Stimulated activated CD8-positive, alpha-beta memory T cell treated with anti-CD3 and anti-CD28 coated beads, Interleukin-2, amount 100 ng/mL, for 1 hour (primary cell): ENCODE results near the gene INF2.
A peak's percentile ranks its signal among the peaks of the same experiment; 100 is the strongest.
"Not testable (repeated sequence)": the region's sequence is repeated elsewhere in the genome, so short reads cannot be mapped to it uniquely, and the experiment has no call there.

Experiments
- DNase-seq, 2 donors: peaks; one replicate each; pipeline ENCODE4 v3.0.0-alpha.2; 2020; ENCODE audit warnings: low read depth in 2 of 2

INF2 gene

DNA sequence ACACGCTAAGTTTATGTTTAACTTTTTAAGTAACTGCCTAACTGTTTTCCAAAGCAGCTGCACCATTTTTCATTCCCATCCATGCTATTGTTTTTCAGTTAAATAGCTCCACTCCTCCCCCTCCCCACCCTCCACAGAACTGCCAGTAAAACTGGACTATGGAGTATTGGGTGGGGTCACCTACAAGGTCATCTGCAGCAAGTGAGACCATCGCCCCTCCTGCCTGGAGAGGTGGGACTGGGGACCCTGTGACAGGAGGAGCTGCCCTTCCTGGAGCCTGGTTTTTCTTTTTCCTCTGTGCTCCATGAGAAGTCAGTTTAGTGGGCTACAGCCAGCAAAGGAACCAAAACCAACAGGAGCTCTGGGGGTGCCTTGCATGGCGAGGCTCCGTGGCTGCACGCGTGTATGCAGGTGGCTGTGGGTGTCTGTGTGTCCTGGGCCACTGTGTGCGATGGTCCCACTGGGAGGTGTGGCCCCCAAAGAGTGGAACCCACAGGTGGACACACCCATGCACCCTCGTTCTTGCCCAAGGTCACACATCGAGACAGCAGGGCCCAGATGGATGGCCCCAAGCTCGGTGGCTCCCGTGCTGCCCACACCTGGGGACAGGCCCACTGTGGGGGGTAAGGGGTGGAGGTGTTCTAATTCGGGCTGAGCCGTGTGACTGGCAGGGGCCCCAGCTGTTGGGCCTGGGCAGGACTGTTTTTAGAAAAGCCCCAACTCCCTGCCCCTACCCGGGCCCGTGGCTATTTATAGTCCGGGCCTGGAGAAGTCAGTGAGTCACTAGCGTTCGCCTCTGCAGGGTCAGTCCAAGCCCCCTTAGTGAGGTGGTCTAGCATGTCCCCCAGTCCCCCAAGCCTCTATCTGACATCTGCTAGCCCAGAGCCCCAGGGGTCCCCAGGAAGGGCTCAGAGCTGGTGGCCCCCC, 32.4 kb downstream of the INF2 start:
- DNase-seq: no peak

DNA sequence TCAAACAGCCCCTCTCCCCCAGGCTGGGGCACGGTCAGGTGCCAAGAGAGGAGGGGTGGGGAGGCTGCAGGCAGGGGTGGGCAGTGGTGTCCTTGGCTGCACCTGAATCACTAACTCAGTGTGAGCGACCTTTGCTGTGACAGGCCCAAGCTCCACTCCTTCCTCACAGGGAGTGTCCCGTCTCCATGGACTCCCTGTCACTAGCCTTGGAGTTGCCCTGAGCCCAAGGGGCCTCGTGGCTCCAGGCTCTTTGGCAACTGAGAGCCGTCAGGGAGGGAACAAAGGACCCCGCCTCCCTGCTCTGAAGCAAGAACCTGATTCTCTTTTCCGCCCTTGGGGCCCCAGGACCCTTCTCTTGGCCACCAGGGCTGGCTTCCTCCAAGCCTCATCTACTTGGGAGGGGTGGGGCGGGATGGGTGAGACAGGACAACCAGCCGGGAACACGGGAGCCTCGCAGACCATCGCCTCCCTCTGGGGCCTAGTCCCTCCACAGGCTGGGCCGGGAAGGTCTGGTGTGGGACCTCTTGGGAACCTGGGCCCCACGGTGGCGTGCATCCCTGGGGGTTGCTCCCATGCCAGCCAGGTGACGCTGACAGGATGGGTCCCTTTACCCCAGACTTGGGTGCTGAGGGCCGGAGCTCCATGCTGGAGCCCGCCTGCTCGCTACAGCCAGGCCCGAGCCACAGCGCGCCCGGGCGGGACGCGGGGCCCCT, 33.7 kb downstream of the INF2 start:
- no peak for DNase-seq

DNA sequence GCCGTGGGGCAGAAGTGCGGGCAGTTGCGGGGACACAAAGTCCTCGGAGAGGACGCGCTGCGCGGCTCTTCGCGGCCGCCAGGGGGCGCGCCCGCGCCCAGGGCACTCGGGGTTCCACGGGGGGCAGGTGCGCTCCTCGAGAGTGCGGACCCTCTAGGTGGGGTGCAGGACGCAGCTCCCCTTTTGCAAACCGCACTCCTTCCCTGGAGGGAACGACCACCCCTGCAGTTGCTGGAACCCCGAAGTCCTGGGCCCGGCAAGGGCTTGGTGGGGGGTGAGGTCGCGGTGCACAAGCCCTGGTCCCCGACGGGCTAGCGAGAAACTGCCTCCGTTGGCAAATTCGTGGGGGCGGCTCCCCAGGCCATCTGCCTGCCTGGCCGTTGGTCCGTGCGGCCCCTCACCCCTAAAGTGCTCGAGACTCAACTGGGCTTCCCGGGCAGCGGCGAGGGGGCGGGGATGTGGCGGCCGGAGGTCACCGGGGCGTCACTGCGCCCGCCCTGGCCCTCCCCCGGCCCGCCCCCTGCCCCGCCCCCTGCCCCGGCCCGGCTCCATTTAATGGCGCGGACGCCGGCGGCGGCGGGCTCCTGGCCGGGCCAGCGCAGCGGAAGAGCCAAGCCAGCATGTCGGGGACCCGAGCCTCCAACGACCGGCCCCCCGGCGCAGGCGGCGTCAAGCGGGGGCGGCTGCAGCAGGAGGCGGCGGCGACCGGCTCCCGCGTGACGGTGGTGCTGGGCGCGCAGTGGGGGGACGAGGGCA, 34.4 kb downstream of the INF2 start, which contains the start of gene ADSS1:
Gene ADSS1, plus strand, starts transcription at position 579 of the 756 bp plus-strand sequence. Its CDS starts 42 bp downstream, at position 621.
- DNase-seq: peak; percentile 32 to 35

DNA sequence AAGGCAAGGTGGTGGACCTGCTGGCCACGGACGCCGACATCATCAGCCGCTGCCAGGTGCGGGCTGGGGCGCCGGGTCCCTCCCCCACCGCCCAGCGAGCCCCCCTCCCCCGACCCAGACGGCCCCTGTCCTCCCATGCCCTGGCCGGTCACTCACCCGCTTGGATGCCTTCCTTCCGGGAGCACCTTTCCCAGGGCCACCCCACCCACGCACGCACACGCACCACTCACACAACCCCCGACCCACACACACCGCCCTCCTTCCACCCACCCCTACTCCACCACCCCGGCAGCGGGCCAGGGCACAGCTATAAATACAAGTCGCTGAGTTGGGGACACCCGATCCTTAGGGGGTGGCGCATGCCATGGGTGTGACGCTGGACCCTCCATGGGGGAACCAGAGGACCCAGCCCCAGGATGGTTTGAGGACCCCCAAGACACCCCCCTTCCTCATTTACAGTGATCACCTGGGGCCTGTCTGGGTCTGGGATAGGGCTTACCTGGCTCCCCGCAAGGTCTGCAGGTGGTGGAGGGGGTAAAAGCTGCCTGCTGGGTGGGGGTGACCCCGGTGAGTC, 35.1 kb downstream of the INF2 start:
- DNase-seq: no peak

DNA sequence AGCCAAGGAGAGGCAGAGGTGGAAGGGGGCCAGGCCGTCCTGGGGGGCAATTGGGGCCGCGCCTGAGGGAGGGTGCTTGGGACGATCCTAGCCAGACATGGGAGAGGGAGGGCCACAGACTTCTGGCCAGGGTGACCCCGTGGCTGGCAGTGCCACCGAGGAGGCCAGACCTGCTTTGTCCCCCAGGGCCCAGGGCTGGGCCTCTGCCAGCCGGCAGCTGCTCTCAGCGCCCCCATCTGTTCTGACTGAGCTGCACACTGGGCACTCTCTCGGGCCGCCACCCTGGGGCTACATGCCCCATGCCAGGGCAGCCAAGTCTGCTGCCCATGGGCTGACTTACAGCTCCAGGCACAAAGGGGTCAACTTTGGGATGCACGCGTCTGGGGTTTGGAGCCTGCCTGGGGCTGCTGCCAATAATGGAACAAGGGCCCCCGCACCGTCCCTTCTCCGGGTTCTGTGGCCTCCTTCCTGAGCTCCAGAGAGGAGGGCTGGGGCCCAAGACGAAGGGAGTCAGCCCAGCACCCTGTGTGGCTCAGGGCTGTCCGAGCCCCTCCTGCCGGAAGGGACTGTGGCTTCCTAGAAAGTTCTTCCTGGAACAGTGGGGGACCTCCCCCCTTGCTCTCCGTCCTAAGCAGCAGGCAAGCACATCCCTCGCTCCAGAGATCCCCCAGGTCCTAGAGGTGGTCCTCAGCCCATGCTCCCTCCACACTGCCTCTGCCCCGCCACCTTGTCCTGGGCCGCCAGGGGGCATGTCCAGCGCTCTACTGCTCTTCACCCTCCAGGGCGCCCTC, 35.8 kb downstream of the INF2 start:
- no peak for DNase-seq

DNA sequence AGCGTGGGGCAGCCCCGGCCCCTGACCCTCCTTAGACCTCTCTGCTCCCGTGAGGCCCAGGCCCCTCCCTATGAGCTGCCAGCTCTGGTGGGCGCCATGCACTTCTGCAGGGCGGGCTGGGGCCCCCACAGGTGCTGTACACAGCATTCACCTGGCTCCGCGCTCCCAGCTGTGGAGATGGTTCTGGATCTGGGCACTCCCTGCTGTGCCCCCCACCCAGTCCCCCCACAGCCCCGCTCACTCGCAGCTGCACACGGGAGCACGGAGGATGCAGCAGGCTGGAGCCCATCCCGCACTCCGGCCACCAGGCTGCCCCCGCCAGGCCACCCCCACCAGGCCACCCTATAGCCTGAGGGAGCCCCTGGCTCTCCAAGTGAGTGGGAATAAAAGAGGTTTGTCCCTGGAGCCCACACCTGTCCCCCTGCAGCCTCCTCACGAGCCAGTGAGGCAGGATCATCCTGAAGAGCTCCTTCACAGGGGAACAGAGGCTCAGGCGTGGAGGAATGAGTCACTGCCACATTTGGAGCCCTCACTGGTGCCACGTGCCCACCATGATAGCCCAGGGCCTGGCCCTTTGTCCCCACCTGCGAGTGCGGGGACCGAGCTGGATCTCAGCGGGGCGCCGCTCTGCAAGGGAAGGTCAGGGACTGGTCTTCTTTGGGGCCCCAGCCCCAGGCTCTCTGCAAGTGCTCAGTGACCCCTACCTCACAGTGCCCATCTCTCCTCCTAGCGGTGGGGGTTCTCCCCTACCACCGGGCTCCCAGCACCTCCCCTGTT, 36.5 kb downstream of the INF2 start:
- no peak for DNase-seq

DNA sequence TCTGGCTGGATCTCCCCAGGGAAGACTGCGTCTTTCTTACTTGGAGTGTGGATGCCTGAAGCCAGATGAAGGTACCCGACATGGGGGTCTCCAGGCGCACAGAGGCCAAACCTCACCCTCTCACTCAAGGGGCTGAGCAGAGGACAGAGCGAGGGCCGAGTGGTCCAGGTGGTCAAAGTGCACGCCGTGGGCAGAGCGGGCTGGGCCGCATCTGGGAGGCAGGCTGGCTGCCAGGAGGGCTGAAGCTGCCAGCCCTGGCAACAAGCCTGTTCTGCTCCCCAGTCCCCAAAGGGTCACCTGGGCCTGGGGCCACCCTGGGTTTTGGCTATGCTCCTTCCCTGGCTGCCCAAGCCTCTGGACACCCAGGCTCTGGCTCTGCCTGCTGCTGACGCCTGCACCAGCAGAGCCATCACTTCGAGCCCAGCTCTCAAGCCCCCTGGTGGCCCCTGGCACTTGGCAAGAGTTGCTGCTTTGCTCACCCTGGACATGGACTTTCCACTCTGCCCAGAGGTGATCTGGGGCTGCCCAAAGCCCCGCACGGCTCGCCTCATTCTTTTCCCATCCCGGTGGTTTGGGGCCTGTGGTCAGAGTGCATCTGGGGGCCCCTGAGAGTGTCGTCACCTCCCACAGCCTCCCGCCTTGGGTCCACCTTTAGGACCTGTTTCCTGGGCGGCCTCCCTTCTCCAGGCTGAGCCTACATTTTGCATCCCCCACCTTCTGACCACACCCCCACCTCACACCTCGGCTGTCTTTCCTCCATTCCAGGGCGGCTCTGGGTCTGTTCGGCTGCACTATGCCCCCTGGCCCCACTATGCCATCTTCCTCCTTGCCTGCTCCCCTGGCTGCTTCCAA, 37.4 kb downstream of the INF2 start:
- no peak for DNase-seq

DNA sequence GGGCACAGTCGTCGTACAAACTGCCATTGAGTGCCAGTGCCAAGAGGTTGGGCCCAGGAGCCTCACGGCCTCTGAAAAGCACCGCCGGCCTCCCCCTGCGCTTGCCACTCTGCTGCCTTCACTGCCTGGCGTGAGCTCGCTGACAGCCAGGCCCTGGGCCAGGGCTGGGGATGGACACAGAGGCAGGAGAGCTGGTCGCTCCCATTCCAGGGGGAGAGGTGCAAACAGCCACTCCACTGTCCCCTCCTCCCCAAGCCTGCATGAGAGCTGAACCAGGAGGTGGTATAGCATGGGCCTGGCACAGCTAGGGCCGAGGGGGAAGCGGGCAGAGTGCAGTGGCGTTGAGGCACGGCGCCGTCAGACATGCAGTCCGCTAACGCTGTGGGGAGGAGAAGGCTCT, 39.2 kb downstream of the INF2 start:
- no peak for DNase-seq

DNA sequence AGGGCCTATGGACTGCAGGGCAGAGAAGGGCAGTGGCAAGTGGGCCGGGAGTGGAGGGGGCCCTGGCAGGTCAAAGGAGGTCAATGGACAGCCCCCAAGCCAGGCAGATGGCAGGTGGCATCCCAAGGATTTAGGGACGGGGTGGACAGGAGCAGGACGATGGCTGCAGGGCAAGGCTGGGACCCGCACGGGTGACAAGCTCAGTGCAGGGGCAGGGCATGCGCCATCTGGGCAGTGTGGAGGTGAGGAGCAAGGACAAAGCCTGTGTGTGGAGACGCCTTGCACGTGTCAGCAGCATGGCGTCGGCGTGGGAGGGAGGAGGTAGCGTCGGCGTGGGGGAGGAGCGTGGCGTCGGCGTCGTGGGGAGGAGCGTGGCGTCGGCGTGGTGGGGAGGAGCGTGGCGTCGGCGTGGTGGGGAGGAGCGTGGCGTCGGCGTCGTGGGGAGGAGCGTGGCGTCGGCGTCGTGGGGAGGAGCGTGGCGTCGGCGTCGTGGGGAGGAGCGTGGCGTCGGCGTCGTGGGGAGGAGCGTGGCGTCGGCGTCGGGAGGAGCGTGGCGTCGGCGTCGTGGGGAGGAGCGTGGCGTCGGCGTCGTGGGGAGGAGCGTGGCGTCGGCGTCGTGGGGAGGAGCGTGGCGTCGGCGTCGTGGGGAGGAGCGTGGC, 39.9 kb downstream of the INF2 start:
- not testable (repeated sequence) for DNase-seq

DNA sequence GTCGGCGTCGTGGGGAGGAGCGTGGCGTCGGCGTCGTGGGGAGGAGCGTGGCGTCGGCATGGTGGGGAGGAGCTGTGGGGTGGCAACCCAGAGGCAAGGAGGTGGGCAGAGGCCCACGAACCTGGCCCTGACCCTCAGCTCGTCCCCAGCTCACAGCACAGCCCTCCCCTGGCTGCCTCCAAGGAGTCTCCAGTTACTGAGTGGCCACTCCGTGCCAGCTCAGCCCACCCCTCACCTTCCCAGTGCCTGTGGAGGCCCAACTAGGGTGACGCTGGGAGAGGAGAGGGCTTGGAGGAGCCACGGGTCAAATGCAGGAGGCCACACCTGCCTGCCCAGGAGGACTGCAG, 40.4 kb downstream of the INF2 start:
- DNase-seq: no peak

DNA sequence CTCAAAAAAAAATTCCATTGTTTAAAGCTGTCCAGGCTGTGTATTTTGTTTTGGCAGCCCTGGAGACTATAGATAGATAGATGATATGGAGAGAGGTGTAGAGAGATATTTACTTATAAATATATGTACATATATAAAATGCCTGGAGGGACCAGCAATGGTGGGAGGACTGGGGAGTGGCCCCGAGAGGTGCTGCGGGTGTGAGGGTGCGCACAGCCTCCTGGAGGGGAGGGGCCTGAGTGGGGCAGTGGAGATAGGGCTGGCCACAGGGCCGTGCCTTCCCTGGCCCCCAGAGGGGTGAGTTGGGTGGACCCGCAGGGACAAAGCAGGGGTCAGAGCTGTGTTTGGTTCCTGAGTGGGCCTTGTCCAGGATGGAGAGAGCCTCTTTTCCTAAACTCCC, 41.1 kb downstream of the INF2 start:
- DNase-seq: no peak

DNA sequence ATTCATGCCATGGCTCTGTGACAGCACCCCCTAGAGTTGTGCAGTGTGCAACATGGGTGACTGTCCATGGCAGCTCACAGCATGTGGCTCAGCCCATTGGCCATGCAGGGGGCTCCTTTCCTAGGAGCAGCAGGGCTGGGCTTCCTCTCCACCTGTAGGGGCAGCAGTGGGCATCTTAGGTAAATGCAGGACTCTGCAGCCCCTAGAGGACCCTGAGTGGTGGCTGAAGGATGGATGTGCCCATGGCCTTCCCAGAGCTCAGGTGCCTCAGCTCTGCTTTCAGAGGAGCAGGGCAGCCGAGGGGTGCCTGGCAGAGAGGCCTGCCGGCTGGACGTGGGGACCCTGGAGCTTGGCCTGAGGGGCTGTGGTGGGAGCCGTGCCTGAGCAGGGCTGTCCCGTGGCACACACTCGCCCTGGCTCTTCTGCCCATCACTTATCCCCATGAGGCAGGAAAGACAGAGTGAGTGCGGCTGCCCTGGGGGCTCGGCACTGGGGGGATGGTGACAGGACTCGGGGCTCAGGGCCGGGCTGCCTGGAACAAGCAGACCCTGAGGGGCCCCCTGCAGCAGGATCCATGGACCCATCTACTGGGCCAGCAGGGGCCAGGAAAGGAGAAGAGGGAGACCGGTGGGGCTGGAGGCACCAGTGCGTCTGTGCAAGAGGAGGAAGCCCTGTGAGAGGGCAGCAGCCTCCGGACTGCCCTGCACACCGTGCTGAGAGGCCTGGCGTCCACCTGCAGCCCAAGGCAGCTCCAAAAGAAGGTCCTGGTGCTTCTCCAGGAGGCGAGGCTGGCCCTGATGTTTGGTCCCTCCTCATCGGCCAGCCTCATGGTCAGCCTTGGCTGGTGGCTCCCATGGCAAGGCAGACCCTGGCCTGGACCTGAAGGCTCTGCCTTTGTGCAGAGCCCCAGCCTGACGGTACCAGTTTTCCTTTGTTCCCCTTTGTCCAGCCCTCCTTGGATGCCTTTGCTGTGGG, 42.2 kb downstream of the INF2 start:
- DNase-seq: no peak

DNA sequence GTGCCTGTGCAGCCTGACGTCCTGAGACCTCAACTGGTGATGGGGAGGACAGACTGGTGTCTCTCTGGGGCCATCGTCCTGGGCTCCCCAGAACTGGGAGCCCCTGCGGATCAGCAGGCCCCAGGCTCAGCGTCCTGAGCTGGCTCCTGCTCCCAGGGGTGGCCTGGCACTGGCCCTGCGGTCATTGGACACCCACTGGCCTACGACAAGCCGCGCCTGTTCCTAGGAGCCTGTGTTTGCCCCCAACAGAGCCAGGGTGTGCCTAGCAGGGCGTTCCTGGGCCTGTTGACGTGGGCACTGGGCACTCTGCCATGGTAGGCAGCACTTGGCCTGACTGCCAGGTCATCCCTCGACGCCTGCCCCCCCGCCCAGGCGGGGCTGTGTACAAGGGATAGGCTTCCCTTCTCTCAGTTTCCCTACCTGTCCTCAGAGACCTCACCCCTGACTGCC, 43.0 kb downstream of the INF2 start:
- no peak for DNase-seq

DNA sequence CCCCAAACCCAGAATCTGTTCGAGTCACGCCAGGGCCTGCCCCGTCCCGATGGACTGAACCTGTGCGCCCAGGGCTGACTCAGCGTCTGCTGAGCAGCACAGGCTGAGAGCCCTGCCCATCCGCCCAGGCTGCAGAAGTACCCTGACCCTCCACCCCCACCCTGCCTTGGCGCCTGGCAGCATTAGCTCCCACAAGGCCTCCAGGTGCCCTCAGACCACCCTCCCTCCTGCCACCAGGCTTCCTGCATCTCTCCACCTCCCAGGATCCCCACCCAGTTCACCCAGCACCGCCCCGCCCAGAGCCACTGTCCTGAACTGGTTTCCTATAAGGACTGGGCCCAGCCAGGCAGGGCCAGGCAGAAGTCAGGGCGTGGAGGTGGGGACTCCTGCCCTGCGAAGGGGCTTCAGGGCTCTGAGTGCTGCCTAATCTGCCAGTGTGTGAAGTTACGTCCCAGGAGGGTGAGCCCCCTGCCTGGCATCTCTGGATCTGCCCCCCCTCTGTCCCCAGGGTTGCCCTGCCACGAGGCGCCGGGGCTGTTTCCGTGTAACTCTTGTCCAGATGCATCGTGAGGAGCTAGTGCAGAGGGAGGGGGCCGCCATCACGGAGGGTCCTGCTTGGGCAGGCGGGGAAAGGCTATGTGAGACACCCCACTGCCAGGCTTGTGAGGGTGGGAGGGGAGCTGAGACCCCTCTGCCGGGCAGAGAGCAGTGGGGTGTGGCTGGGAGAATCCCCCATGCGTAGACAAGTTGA, 43.7 kb downstream of the INF2 start:
- DNase-seq: no peak

DNA sequence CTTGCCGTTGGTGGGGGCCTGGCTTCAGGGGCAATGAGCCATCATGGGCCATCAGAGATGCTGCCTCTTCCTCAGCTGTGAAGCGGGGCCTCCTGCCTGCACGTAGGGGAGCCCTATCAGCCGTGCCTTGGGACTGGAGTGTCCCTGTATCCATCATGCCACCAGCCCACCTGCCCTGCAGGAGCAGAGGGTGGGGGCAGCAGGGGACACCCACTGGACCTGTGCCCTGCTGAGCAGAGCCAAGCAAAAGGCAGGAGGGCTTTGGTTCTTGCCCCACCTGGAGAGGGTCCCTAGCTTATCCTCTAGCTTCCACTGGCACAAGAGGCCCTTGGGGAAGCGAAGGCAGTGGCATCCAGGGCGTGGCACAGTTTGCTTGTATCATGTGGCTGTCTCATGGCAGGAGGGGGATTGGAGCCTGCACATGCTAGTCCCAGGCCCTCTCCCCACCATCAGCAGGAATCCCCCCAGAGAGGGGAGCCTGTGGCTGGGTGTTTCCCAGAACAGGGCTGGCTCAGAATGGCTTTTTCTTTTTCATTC, 44.7 kb downstream of the INF2 start:
- no peak for DNase-seq

DNA sequence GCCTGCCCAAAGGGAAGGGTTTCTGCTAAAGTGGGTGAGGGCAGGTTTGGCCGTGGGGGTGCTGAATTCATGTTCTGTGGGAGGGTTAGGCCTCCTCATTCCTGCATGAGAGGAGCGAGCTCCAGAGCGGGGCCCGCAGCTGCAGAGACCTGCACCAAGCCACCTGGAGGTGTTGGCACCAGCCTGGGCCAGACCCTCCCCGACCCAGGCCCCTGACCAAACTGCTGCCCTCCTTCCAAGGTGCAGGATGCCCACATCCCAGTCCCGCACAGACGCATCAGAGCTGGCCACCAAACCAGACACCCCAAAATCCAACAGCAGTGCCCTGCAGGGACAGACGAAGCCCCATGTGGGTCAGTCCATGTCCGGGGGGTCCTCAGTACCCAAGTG, 45.2 kb downstream of the INF2 start:
- DNase-seq: no peak
